ENCODE measurements around the gene LRRC72. TPM values are rescaled to one million over a fixed set of nuclear protein-coding genes. Genes with fewer than 3 reads are reported as not detected.

LRRC72 gene
- total RNA-seq: not detected
- not detected for polyA plus RNA-seq (2013, experiment 1 of 2)
- polyA plus RNA-seq (2013, experiment 2 of 2): not detected
- long read RNA-seq, experiment 1: 0 reads
- long read RNA-seq, experiment 2: 0 reads
- long read RNA-seq, experiment 3: 0 reads
- long read RNA-seq, experiment 4: 0 reads

GRCh38 chr7:16526742-16527540 is at the start of gene LRRC72:
LRRC72 (plus strand) TSS chr7:16526825; CDS start chr7:16526953, 128 bp downstream.
- Histone ChIP-seq H3K36me3 (ENCODE audit: control insufficient read depth, insufficient read depth, low read length) (no peaks in the 10 kb centered on the region), H3K27me3 (ENCODE audit: control insufficient read depth, insufficient read depth, low read length, poor library complexity, severe bottlenecking) (no peaks in the 10 kb centered on the region), H3K4me1 (ENCODE audit: control insufficient read depth, insufficient read depth, low read length) (peaks cover 3% of the 10 kb centered on the region), H3K4me3 (ENCODE audit: low read length) (no peak within 1 kb of the TSS), H3K9ac (ENCODE audit: extremely low read depth, low read length, poor library complexity, severe bottlenecking) (no peak within 1 kb of the TSS), H3K27ac (ENCODE audit: low read depth, low read length) (no peak within 1 kb of the TSS), H3K9me3 (ENCODE audit: control insufficient read depth, low read length) (no peaks in the 10 kb centered on the region)
- no peaks in the 10 kb centered on the region for H3K36me3 Mint-ChIP-seq (ENCODE audit: low read depth)
- H3K9me3 Mint-ChIP-seq: no peaks in the 10 kb centered on the region
- no peaks in the 10 kb centered on the region for H3K27me3 Mint-ChIP-seq (ENCODE audit: insufficient read depth)
- no peak for TF ChIP-seq CTCF (conservative IDR thresholded peaks at IDR 0.05)
- no peak within 1 kb of the TSS for H3K27ac Mint-ChIP-seq
- peaks cover 19% of the 10 kb centered on the region for H3K4me1 Mint-ChIP-seq
- DNase-seq: no peak
- no peak within 1 kb of the TSS for H3K4me3 Mint-ChIP-seq
- 98 to 99% methylated on average over 18 to 31 of the region's 31 CpGs for WGBS, 2 experiments (ENCODE audit: insufficient coverage in 1 of 2, insufficient read length in 1 of 2)

DNA sequence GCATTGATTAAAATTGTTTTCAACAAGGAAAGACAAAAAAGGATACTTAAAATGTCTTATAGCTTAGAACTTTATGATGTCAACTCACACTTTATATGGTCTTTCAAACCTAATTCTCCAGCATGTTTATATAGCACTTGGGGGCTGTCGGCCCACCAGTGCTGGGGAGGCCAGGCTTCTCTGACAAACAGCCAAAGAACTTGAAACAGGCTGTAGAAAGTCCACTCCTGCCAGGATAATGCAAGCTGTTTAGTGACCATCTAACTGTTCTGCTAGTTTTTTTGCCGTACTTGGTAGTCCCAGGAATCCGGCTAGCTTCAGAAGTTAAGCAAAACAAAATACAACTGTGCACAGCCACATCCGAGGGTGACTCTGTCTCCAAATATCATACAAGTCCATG is 47.5 kb upstream of the LRRC72 start:
- TF ChIP-seq CTCF (conservative IDR thresholded peaks at IDR 0.05): no peak

GRCh38 chr7:16479591-16479990 is 47.0 kb upstream of the LRRC72 start:
- Histone ChIP-seq H3K9ac (ENCODE audit: extremely low read depth, low read length, poor library complexity, severe bottlenecking) (no peak overlapping the region), H3K27ac (ENCODE audit: low read depth, low read length) (no peak overlapping the region), H3K4me3 (ENCODE audit: low read length) (no peak overlapping the region), H3K27me3 (ENCODE audit: control insufficient read depth, insufficient read depth, low read length, poor library complexity, severe bottlenecking) (no peaks in the 10 kb centered on the region), H3K9me3 (ENCODE audit: control insufficient read depth, low read length) (no peaks in the 10 kb centered on the region), H3K4me1 (ENCODE audit: control insufficient read depth, insufficient read depth, low read length) (no peaks in the 10 kb centered on the region), H3K36me3 (ENCODE audit: control insufficient read depth, insufficient read depth, low read length) (no peaks in the 10 kb centered on the region)
- no peaks in the 10 kb centered on the region for H3K36me3 Mint-ChIP-seq (ENCODE audit: low read depth)
- WGBS, 2 experiments (ENCODE audit: insufficient coverage in 1 of 2, insufficient read length in 1 of 2): 87 to 91% methylated on average over 7 of the region's 7 CpGs
- no peaks in the 10 kb centered on the region for H3K9me3 Mint-ChIP-seq
- H3K27ac Mint-ChIP-seq: no peak overlapping the region
- H3K4me1 Mint-ChIP-seq: peaks cover 8% of the 10 kb centered on the region
- no peak for TF ChIP-seq CTCF (conservative IDR thresholded peaks at IDR 0.05)
- H3K4me3 Mint-ChIP-seq: no peak overlapping the region
- no peaks in the 10 kb centered on the region for H3K27me3 Mint-ChIP-seq (ENCODE audit: insufficient read depth)
- no peak for DNase-seq

More for the DNA sequence above, 47.5 kb upstream of the LRRC72 start:
- no peak overlapping the region for H3K27ac ChIP-seq (ENCODE audit: low read depth, low read length)
- H3K27me3 ChIP-seq (ENCODE audit: control insufficient read depth, insufficient read depth, low read length, poor library complexity, severe bottlenecking): no peaks in the 10 kb centered on the region
- no peak overlapping the region for H3K27ac Mint-ChIP-seq
- no peak overlapping the region for H3K9ac ChIP-seq (ENCODE audit: extremely low read depth, low read length, poor library complexity, severe bottlenecking)
- H3K9me3 ChIP-seq (ENCODE audit: control insufficient read depth, low read length): no peaks in the 10 kb centered on the region
- no peaks in the 10 kb centered on the region for H3K27me3 Mint-ChIP-seq (ENCODE audit: insufficient read depth)
- H3K36me3 Mint-ChIP-seq (ENCODE audit: low read depth): no peaks in the 10 kb centered on the region
- DNase-seq: no peak
- H3K4me1 Mint-ChIP-seq: peaks cover 4% of the 10 kb centered on the region
- no peaks in the 10 kb centered on the region for H3K9me3 Mint-ChIP-seq
- H3K4me1 ChIP-seq (ENCODE audit: control insufficient read depth, insufficient read depth, low read length): no peaks in the 10 kb centered on the region
- H3K4me3 Mint-ChIP-seq: no peak overlapping the region
- WGBS, 2 experiments (ENCODE audit: insufficient coverage in 1 of 2, insufficient read length in 1 of 2): 94 to 100% methylated on average over 2 to 4 of the region's 4 CpGs
- no peak overlapping the region for H3K4me3 ChIP-seq (ENCODE audit: low read length)
- no peaks in the 10 kb centered on the region for H3K36me3 ChIP-seq (ENCODE audit: control insufficient read depth, insufficient read depth, low read length)
